Smooth muscle cell of the umbilical artery (primary cell): ENCODE measurements around the gene OR51D1. TPM values are rescaled to one million over a fixed set of nuclear protein-coding genes. Genes with fewer than 3 reads are reported as not detected.

Experiments
- total RNA-seq: library from RNA; depleted of rRNA; stranded (reverse); fragments of >200 nt; gene quantifications from 2 replicates; pipeline ENCODE4 v1.2.3, GENCODE V29; 2014

OR51D1 gene
- not detected in 2 replicates for total RNA-seq

GRCh38 chr11:4636962-4637661 is at the start of gene OR51D1:
OR51D1 (plus strand) TSS chr11:4637477; CDS start chr11:4639791, 2,314 bp downstream.

GRCh38 chr11:4593739-4594138 is 43.5 kb upstream of the OR51D1 start, which contains the start of gene OR52I1:
OR52I1 (plus strand) TSS chr11:4594039; CDS start chr11:4594039, 0 bp downstream.

GRCh38 chr11:4607781-4608666 is 29.3 kb upstream of the OR51D1 start, which contains the start of gene TRIM68:
TRIM68 (minus strand) TSS chr11:4608231; CDS start chr11:4605504, 2,727 bp downstream.

GRCh38 chr11:4643682-4644081 is 6.4 kb downstream of the OR51D1 start, which contains the start of gene OR51E1:
OR51E1 (plus strand) TSS chr11:4643982; CDS start chr11:4652527, 8,545 bp downstream.

Other genes starting within 250 kb of the OR51D1 start
- 10.7 and 16.7 TPM in 2 replicates for gene TRIM21, start 243.8 kb upstream of the OR51D1 start, total RNA-seq
- not detected in 2 replicates for gene OR52K2, start 188.2 kb upstream of the OR51D1 start, total RNA-seq
- gene OR52K1, start 154.8 kb upstream of the OR51D1 start, total RNA-seq, result not detected in 2 replicates
- not detected in 2 replicates for gene OR52M1, start 92.3 kb upstream of the OR51D1 start, total RNA-seq
- not detected in 2 replicates for gene OR52I2, start 55.7 kb upstream of the OR51D1 start, total RNA-seq
- gene OR52I1, start 43.4 kb upstream of the OR51D1 start, total RNA-seq, result not detected in 2 replicates
- gene TRIM68, start 29.2 kb upstream of the OR51D1 start, total RNA-seq, result 10.2 and 11.9 TPM in 2 replicates
- under 0.01 TPM in 1 of 2 replicates, not detected in the other for gene OR51E1, start 6.5 kb downstream of the OR51D1 start, total RNA-seq
- 0.59 and 1.8 TPM in 2 replicates for gene OR51E2, start 60.4 kb downstream of the OR51D1 start, total RNA-seq
- gene MMP26, start 67.3 kb downstream of the OR51D1 start, total RNA-seq, result not detected in 2 replicates
- not detected in 2 replicates for gene OR51F1, start 132.5 kb downstream of the OR51D1 start, total RNA-seq
- not detected in 2 replicates for gene OR52R1, start 166.9 kb downstream of the OR51D1 start, total RNA-seq
- not detected in 2 replicates for gene OR51F2, start 183.8 kb downstream of the OR51D1 start, total RNA-seq
- not detected in 2 replicates for gene OR51S1, start 211.7 kb downstream of the OR51D1 start, total RNA-seq
- gene OR51T1, start 244.4 kb downstream of the OR51D1 start, total RNA-seq, result not detected in 2 replicates